ENCODE measurements around the gene IFFO2. TPM values are rescaled to one million over a fixed set of nuclear protein-coding genes. Genes with fewer than 3 reads are reported as not detected.

The IFFO2 gene
- total and polyA plus RNA-seq, 2 donors (not counting 1 experiment from before 2014, with no cell fraction given), result 16.8 to 19.2 TPM

DNA sequence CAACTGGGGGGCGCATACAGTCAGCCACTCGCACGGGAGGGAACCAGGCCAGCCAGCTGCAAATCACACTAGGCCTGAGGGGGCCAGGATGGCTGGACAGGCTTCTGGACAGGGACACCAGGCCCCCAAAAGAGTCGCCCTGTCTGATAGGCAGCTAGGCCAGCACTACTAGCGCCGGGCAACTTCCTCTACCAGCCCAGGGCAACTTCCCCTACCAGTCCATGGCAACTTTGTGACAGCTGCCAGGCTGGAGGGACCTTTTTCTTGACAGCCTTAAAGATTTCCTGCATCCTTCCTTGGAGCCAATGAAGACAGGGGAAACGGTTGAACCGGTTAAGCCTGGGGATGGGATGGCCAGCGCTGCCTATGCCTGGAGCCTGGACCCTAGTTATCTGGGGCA, 5.1 kb downstream of the IFFO2 start:
- no peaks in the 10 kb centered on the region for H3K27me3 Mint-ChIP-seq
- H3K9me3 Mint-ChIP-seq (ENCODE audit: insufficient read depth), result no peaks in the 10 kb centered on the region
- Histone ChIP-seq H3K27me3 (replicated peaks in 1 of 4; ENCODE audit: control extremely low read depth in 1 of 4, control insufficient read depth in 3 of 4, insufficient read depth in 4 of 4, low read length in 3 of 4) (no peaks in the 10 kb centered on the region), H3K4me1 (ENCODE audit: control insufficient read depth in 2 of 2, insufficient read depth in 2 of 2, low read length in 2 of 2) (peaks cover 85 to 89% of the 10 kb centered on the region in 2 donors), H3K27ac (ENCODE audit: low read length in 2 of 2) (peak overlapping the region; percentile 97 to 100), H3K9ac (ENCODE audit: low read length) (peak overlapping the region; percentile 68), H3K36me3 (replicated peaks in 1 of 2; ENCODE audit: control extremely low read depth in 1 of 2, control insufficient read depth in 1 of 2, extremely low read depth in 1 of 2, insufficient read depth in 2 of 2, low read length in 1 of 2) (no peaks in the 10 kb centered on the region), H3K79me2 (ENCODE audit: control insufficient read depth, insufficient read depth, low read length) (peaks cover 88% of the 10 kb centered on the region), H3K9me3 (ENCODE audit: control extremely low read depth in 1 of 3, control insufficient read depth in 2 of 3, insufficient read depth in 1 of 3, low read length in 2 of 3) (no peaks in the 10 kb centered on the region), H3K4me2 (replicated peaks; ENCODE audit: low read depth, low read length, poor library complexity, severe bottlenecking) (peak overlapping the region; percentile 78), H3K4me3 (ENCODE audit: control extremely low read depth in 1 of 5, extremely low read depth in 1 of 5, insufficient read depth in 1 of 5, low read depth in 2 of 5, low read length in 4 of 5) (peak overlapping the region in 4 of 5 experiments; percentile 42 to 64 (median 52)), H4K20me1 (ENCODE audit: control insufficient read depth, insufficient read depth, low read length, poor library complexity, severe bottlenecking) (peaks cover 35% of the 10 kb centered on the region), H2AFZ (ENCODE audit: insufficient read depth, low read depth, low read length, poor library complexity, severe bottlenecking) (peak overlapping the region; percentile 20)
- H3K27ac Mint-ChIP-seq, result peak overlapping the region; percentile 98
- POLR2A ChIA-PET, result interaction anchor here (1.1 to 3.8 kb wide), 4 partner anchors 11 to 38 kb away, joined by 3 to 37 read pairs (median 5); no protein-coding TSS in a partner anchor
- DNase-seq (peak; percentile 82), ATAC-seq (ENCODE audit: low read depth) (peak; percentile 44)
- CTCF ChIA-PET, result interaction anchor here (0.5 to 12.4 kb wide), 10 partner anchors 11 to 154 kb away, joined by 3 to 157 read pairs (median 10); partner anchors contain the start of gene ALDH4A1
- H3K4me3 Mint-ChIP-seq, result peak overlapping the region; percentile 85
- H3K4me1 Mint-ChIP-seq, result peaks cover 88% of the 10 kb centered on the region
- intact Hi-C loops (cut with micrococcal nuclease), result no loop called here
- no peak for TF ChIP-seq EZH2 (IDR thresholded peaks at IDR 0.05; ENCODE audit: borderline replicate concordance, insufficient read depth, low read depth, low read length, poor library complexity, severe bottlenecking)
- WGBS (ENCODE audit: insufficient coverage), result 10% methylated on average over 9 of the region's 9 CpGs

DNA sequence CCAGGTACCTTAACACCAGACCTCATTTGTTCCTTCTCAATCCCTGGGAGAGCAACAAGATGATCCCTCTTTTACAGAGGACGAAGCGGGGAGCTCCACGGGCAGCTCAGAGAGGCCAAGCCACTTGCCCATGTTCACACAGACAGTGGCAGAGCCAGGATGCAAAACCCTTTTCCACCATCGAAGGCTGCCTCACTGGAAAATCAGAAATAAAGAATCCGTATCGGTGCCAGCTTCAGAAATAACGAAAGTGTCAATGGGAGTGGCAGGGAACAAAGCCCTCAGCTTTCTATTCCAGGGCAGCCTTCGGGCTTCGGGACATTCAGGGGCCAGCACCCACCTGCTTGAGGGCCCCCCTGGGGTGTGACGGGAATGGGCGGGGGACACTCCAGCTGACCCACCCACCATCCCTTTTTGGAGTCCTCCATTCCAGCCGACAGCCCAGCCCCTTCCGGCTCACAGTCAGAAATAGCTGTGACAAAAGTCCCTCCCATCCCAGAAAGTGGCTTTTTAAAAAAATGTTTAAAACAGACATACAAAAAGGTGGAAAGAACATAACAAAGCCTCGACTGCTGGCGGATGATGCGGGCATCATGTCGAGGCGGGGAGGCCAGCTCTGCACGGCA, 6.0 kb downstream of the IFFO2 start:
- peak overlapping the region; percentile 98 for H3K27ac Mint-ChIP-seq
- H3K4me1 Mint-ChIP-seq, result peaks cover 93% of the 10 kb centered on the region
- ATAC-seq (ENCODE audit: low read depth), result no peak
- H3K9me3 ChIP-seq (ENCODE audit: control extremely low read depth in 1 of 3, control insufficient read depth in 2 of 3, insufficient read depth in 1 of 3, low read length in 2 of 3), result no peaks in the 10 kb centered on the region
- peak overlapping the region; percentile 78 for H3K4me2 ChIP-seq (replicated peaks; ENCODE audit: low read depth, low read length, poor library complexity, severe bottlenecking)
- H3K27ac ChIP-seq (ENCODE audit: low read length in 2 of 2), result peak overlapping the region; percentile 97 to 100
- peaks cover 42% of the 10 kb centered on the region for H4K20me1 ChIP-seq (ENCODE audit: control insufficient read depth, insufficient read depth, low read length, poor library complexity, severe bottlenecking)
- no peaks in the 10 kb centered on the region for H3K36me3 ChIP-seq (replicated peaks in 1 of 2; ENCODE audit: control extremely low read depth in 1 of 2, control insufficient read depth in 1 of 2, extremely low read depth in 1 of 2, insufficient read depth in 2 of 2, low read length in 1 of 2)
- peak overlapping the region; percentile 85 for H3K4me3 Mint-ChIP-seq
- peak overlapping the region; percentile 23 to 64 (median 47) for H3K4me3 ChIP-seq (ENCODE audit: control extremely low read depth in 1 of 5, extremely low read depth in 1 of 5, insufficient read depth in 1 of 5, low read depth in 2 of 5, low read length in 4 of 5)
- peaks cover 91 to 96% of the 10 kb centered on the region in 2 donors for H3K4me1 ChIP-seq (ENCODE audit: control insufficient read depth in 2 of 2, insufficient read depth in 2 of 2, low read length in 2 of 2)
- H2AFZ ChIP-seq (ENCODE audit: insufficient read depth, low read depth, low read length, poor library complexity, severe bottlenecking), result peak overlapping the region; percentile 37
- intact Hi-C loops (cut with micrococcal nuclease), result loop anchor here (1.0 kb wide), 1 partner anchor 23 kb away; no protein-coding TSS in a partner anchor
- CTCF ChIA-PET, result interaction anchor here (1.5 to 12.4 kb wide), 7 partner anchors 13 to 66 kb away, joined by 4 to 157 read pairs (median 25); partner anchors contain the start of gene ALDH4A1
- H3K9ac ChIP-seq (ENCODE audit: low read length), result peak overlapping the region; percentile 68
- no peaks in the 10 kb centered on the region for H3K27me3 ChIP-seq (replicated peaks in 1 of 4; ENCODE audit: control extremely low read depth in 1 of 4, control insufficient read depth in 3 of 4, insufficient read depth in 4 of 4, low read length in 3 of 4)
- WGBS (ENCODE audit: insufficient coverage), result 8% methylated on average over 19 of the region's 19 CpGs
- H3K79me2 ChIP-seq (ENCODE audit: control insufficient read depth, insufficient read depth, low read length), result peaks cover 95% of the 10 kb centered on the region
- TF ChIP-seq EZH2 (IDR thresholded peaks at IDR 0.05; ENCODE audit: borderline replicate concordance, insufficient read depth, low read depth, low read length, poor library complexity, severe bottlenecking) (no peak), CTCF (IDR thresholded peaks at IDR 0.05) (no peak)
- POLR2A ChIA-PET, result interaction anchor here (1.0 to 3.8 kb wide), 4 partner anchors 21 to 37 kb away, joined by 3 to 37 read pairs (median 5); no protein-coding TSS in a partner anchor
- H3K9me3 Mint-ChIP-seq (ENCODE audit: insufficient read depth), result no peaks in the 10 kb centered on the region
- H3K27me3 Mint-ChIP-seq, result no peaks in the 10 kb centered on the region
- DNase-seq, result no peak
